ENCODE data around the gene FREM2.

The FREM2 gene

GRCh38 chr13:38900188-38900587 lies 213.3 kb downstream of the FREM2 start:
- no peak for DNase-seq

GRCh38 chr13:38902551-38902950 lies 215.7 kb downstream of the FREM2 start:
- no peak for DNase-seq

- DNase-seq: no peak
Observed at GRCh38 chr13:38905081-38905480, 218.2 kb downstream of the FREM2 start.

GRCh38 chr13:38905861-38906260 lies 219.0 kb downstream of the FREM2 start:
- no peak for DNase-seq

- no peak for DNase-seq
Observed at GRCh38 chr13:38908574-38908973, 221.7 kb downstream of the FREM2 start.

- DNase-seq: no peak
Observed at GRCh38 chr13:38914070-38914469, 227.2 kb downstream of the FREM2 start.

- no peak for DNase-seq
Observed at GRCh38 chr13:38921081-38921480, 234.2 kb downstream of the FREM2 start.

GRCh38 chr13:38922170-38922569 lies 235.3 kb downstream of the FREM2 start:
- DNase-seq: no peak

- no peak for DNase-seq
Observed at GRCh38 chr13:38933786-38934185, 246.9 kb downstream of the FREM2 start.

Data from CD4-positive, alpha-beta T cell treated with Interleukin-21 for 1 hour (primary cell).